IPS DF 4.7 (cell line): ENCODE data around the gene RHOBTB3.

Source experiments
- DNase-seq: peaks from one replicate; pipeline ENCODE4 v3.0.0-alpha.2; 2013; ENCODE audit warnings: low spot score; ENCODE audit errors: extremely low read depth

Gene RHOBTB3

DNA sequence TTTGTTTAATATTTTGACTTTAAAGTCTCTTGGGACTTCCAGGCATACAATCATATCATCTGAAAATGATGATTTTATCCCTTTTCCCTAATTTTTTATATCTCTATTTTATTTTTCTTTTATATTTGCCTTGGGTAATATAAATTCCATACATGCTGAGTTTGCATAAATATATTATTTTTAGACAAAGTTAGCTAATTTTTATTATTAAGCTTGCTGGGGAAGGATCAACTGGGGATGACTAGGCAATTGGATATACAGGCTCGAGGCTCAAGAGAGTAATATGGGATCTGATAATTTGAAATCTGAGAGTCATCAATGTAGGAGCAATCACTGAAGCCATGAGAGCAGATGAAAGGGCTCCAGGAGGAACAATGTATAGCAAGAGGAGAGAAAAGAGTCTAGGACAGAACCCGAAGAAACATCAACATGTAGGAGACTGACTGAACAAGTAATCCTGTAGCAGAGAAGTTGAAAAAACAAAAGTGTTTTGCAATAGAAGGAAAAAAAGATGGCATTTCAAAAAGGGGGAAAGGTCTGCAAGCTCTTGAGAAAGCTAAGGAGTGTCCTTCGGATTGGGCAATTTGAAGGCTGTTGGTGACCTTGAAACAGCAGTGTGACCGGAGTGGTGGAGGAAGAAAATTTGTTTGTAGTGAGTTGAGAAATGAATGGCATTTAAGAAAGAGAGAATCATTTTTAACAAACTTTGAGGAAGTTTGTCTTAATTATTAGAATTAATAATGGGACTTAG lies 17.0 kb upstream of the RHOBTB3 start:
- DNase-seq: no peak

DNA sequence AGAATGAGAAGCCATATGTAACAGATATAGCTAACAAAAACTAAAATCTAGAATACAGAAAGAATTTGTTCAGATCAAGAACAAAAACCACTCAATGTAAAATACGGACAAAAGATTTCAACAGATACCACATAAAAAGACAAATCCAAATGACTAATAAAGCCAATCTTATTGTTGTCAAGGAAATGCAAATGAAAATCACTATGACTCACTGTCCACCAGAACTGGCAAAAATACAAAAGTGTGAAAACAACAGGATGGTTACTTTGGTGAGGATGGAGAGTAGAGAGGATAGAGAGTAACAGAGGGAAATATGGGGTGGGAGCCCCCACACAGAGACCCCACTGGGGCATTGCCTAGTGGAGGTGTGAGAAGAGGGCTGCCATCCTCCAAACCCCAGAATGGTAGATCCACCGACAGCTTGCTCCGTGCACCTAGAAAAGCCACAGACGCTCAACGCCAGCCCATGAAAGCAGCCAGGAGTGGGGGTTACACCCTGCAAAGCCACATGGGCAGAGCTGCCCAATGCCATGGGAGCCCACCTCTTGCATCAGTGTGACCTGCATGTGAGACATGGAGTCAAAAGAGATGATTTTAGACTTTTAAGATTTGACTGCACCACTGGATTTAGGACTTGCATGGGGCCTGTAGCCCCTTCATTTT lies 15.2 kb upstream of the RHOBTB3 start:
- no peak for DNase-seq

DNA sequence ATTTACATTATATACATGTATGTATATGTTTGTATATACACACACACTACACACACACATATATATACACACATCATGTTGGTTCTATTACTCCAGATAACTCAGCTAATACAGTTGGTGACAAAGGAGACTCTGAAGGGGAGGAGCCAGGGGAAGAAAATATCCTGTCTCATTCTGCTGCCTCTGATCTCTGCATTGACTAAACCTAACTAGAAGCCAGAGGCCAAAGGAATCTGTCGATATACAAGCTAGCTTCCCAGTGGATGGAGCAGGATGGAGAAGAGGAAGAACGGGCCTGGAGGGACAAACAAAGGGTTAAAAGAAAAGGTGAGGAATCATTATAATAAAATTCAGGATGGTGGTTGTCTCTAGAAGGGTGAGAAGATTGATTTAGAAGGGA lies 13.7 kb upstream of the RHOBTB3 start:
- DNase-seq: no peak

DNA sequence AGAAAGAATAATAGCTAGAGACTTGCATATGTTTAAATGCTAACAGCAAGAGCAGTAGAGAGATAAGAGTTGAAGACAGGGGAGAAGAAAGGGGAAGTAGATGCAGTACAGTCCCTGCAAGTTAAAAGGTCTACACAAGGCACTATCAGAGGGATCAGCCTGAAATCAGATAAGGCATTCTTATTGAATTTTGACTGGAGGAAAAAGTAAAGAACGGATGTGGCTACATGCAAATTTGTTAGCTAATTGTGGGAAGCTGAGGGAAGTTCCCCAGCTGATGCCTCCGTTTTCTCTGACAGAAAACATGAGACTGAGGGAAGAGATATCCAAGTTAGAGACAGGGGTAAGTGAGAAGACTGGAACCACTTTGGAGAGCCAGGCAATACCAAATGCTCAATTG lies 12.9 kb upstream of the RHOBTB3 start:
- no peak for DNase-seq

DNA sequence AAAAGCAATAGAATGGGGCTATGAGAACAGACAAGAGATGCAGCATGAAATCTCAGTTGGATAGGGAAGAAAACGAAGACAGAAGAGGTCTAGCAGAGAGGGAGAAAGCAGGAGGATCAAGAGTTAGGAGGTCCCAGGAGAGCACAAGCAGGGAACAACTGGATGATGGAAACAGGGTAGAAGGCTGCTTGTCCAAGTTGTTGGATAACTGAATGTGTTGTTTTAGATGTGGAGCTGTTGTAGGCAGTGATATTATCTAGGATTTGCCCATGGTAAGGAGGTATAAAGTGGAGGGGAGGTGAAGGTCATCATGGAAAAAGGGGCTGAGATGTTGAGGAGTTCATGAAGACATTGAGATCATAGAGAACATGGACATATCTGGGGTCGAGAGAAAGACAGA lies 12.4 kb upstream of the RHOBTB3 start:
- no peak for DNase-seq

DNA sequence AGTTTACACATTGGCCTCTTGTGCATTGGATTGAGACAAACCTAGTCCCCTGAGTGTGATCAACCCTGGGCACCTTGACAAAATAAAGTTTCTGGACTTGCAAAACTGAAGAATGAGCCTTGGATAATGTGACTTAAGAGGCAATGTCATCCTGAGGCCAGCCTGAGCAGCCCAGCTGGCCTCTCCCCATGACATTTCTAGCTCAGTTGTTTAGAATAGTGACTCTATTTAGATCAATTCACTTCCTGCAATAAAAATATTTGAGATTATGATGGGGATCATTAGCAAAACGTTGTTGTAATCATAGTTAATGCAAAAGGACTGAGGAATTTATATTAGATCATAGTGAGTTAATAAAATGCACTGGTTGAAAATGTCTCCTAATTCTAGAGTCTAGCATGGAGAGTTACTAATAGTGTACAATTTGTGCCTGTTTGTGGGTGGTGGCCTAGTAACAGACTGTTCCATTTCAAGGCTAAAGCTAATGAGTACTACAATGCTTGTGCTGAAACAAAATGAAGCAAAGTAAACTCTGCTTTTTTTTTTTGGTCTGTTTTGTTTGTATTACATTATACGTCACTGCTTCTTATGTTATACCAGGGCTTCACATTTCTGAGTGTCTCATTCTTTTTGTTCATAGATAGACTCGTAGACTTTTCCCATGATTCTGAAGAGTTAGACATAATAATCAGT lies 10.9 kb upstream of the RHOBTB3 start:
- no peak for DNase-seq

DNA sequence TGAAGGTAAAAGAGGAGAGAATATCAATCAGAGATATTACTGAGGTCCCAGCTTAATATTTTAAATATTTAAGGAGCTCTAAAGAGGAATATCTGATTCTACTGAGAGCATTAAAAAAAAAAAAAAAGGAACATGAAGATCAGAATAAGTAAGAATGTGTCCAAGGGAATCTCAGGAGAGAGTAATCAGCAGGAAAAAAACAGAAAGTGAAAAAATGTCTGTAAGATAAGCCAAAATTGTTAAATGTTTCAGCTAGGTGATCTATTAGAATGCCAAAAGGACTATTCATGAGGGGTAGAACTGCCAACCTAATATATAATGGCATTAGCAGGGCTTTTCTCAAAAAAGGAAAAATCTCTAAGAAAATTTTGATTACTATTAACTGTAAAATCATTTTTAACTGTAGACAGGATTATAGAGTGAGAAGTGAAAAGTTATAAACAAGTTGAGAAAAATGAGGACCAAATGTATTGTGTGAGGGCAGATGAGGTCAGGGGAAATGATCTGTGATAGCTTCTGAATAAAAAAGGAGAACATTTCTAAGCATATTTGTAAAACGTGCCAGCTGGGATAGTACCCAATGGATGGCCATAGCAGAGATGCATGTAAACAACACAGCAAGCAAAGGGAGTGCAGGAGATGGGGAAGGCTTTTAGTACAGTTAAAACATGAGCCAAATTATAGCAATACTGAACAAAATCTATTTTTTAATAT lies 9.4 kb upstream of the RHOBTB3 start:
- no peak for DNase-seq

DNA sequence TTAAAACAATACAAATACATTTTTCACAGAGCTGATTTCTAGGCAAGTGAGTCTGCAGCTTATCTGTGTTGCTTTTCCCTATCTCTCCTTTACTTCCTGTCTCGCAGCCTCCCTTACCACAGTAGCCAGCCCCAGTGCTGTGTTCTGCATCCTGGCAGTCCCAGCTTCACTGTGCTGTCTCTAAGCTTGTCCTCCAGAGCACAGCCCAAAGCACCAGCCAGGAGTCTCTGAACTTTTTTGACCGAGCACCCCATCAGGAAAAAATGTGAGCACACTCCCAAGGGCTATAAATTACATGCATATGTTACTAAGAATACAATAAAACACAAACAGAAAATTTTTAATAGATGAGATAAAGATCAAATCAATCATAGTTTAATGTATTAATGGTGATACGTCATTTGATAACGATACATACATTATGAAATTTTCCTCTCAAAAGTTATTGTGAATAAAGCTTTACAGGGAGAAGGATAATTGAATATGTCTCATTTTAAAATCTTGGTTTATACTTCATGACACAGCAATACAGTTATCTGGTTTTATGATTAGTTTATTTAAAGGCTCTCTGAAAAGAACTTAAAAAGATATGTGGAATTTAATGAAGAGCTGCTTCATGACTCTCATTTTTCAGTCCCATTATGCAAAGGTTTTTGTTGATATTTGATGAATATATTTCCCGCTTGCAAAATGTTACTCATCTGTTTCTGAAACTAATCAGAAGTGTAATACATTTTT lies 7.3 kb upstream of the RHOBTB3 start:
- no peak for DNase-seq

DNA sequence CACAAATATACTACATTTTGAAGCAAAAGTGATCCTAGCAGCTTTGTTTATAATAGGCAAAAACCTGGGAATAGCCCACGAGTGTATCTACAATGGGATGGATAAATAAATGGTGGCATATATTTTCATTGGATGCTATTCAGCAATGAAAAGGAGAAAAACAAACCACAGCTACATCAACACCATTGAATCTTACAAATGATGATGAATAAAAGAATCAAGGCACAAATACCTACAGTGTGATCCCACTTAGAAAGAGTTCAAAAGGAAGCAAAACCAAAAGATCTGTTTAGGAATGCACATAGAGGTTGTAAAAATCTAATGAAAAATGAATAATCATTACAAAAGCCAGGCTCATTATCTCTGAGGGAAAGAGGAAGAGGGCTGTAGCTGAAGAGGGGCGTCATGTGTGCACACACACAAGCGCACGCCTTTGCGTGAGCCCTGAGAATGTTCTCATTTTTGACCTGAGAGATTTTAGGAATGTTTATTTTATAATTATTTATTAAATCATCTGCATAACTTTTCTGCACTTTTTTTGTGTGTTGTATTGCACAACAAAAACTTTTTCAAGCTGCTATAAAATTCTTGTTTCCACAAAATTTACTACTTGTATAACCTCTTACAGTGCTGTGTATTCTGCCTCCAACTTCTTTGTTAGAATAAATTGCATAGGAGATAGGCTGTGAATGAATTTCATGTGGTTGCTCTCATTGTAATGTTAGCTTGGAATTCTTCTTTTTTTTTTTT lies 5.9 kb upstream of the RHOBTB3 start:
- DNase-seq: no peak

DNA sequence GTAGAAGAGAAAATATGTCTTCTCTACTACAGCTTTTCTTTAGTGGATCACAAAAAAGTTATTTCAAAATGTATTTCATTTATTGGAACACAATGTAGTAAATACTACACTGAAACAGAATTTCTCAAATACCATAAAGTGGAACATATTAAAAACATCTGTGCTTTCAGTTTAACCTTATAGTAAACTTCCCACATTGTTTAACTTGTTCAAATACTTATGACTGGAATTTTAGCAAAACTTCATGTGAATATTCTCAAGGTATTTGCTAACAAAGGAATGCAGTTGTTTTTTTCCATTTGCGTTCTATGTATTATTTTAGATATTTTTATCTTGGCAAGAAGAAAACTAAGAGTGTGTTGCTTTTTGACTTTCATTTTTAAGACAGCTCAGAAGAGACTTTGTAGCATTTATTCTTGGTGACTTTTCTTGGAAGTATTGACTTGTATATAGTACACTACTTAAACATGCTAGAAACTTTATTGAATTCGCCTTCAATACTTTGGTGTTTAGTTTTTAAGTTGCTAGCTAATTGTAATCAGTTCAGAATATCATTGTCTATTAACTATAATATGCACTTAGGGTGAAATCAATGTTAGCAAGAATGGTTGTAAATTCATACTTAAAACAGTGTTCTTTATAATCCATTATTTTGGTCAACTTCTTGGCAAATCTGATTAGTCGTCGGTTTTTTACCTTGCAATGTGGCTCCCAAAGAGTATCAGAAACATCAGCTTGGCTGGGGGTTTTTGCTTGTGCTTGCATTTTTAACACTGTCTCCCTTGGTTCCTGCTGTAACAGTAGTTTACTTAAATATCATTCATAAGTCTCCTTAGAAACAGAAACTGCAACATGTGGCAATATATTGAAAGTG lies 5.0 kb upstream of the RHOBTB3 start:
- DNase-seq: no peak

DNA sequence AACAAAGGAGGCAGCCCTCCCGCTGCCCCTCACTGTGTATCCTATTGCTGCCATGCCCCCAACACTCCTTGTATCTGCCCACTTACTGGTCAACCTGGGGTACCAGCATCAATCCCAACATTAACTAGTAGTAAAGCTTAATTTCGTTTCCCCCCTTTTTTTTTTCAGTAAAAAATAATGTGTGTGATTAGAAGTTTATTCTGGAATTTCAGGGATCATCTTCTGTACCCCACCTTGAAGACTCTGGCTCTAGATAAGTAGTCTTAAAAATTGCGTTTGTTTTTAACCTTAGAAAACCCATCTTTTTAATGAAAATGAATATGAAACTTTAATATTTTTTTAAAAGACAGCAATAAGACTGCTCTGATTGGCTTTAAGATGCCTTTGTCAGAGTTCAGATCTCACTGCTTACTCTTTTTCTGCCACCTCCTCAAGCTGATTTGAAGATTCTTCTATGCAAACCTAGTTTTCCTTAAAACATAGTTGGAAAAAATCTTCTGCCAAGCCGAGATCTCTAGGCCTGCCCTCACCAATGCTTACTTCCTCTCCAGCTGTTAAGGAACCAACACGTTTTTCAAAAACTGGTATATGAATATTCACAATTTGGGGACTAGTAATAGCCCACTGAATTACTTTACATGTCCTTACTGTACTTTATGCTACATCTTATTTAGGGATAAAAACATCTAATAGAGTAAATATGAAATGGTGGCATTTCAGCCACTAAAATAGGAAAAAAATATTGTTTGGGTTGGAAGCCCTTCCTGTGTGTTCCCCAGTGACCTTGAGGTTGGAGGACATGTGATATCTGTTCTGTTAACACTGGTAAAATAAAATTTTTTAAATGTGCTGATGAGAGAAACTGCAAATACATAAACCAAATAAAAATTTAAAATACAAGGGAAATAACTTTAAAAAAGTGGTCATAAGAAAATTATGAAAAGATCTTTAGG lies 4.0 kb upstream of the RHOBTB3 start:
- DNase-seq: no peak

DNA sequence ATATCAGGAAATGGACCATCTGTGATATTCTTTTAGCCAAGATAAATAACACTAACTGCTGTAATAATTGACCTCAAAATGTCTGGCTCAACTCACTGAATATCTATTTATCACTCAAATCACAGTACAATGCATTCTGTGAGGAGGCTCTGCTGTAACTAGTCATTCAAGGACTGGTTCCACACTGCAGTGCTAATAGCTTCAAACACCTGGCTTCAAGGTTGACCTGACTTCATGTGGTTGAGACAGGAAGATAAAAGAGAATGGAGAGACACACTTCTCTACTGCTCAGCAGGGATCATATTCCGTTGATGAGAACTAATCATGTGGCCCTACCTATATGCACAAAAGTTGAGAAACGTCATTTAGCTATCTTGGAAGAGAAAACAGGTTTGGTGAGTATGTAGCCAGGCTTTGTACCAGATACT lies 3.4 kb upstream of the RHOBTB3 start:
- no peak for DNase-seq

DNA sequence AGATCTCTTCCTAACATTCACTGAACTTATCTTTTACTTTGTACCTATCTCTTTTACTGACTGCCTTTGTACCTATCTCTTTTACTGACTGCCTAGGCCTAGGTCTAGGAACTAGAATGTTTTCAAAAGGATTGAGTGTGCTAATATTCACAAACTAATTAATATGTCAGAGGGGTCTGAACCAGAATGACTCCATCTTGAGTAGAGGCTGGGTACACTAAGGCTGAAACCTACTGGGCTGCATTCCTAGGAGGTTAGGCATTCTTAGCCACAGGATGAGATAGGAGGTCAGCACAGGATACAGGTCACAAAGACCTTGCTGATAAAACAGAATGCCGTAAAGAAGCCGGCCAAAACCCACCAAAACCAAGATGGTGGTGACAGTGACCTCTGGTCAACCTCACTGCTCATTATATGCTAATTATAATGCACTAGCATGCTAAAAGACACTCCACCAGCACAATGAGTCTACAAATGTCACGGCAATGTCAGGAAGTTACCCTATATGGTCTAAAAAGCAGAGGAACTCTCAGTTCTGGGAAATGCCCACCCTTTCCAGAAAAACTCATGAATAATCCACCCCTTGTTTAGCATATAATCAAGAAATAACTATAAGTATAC lies 2.5 kb upstream of the RHOBTB3 start:
- no peak for DNase-seq

DNA sequence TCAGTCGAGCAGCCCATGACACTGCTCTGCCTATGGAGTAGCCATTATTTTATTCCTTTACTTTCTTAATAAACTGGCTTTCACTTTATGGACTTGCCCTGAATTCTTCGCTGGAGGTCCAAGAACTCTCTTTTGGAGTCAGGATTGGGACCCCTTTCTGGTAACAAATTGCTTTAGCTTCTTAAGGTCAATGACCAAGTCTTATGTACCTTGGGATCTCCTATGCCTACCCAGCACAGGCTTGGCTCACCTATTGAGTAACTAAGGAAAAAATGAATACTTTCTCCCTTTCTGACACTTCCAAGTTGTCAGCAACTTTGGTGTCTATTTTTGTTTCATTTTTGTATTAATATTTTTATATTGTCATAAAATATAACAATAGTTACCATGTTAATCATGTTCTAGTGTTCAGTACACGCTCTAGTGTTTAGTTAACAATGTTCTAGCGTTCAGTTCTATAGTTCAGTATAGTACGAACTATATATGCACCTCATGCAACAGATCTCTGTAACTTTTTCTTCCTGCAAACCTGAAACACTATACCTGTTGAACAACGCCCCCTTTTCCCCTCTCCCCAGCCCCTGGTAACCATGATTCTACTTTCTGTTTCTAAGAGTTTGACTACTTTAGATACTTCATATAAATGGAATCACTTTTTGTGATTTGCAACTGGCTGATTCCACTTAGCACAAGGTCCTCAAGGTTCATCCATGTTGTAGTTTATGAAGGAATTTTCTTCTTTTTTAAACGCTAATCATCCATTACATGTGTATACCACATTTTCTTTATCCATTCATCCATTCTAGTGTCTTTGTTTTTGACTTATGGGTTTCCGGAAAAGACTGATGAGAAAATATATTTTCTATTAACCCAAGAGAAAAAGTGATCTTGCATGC lies 1.8 kb upstream of the RHOBTB3 start:
- DNase-seq: no peak

DNA sequence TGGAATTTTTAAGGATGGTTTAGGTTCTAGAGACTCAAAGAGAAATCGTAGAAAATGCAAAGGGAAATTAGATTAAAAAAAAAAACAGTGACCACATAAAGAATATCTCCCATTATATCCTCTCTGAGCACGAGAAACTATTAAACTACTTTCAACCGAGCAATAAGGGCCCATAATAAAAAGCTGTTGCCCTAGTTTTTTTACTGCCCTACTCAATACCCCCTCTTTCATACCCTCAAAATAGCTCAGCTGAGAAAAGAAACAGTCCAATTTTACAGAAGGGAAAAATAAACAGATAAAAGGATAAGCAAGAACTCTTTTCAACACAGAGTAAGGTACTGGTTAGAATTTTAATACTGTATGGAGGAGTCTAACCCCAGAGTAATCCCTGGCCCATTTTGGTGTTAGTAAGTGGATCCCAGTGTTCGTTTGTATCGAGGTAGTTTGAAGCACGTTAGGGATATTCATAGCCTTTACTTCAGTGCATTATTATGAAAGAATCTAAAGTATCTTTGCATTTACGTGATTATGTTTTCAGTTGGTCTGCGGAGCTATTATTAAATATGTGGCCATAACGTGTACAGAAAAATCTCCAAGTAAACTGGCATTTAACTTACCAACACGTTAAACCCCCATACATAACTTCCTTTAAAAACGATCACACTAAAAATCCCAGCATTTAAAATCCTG lies 980 bp upstream of the RHOBTB3 start:
- DNase-seq: no peak
